ENCODE data around the gene PRKCZ. TPM values are rescaled to one million over a fixed set of nuclear protein-coding genes. Genes with fewer than 3 reads are reported as not detected.

The PRKCZ gene
- total and polyA plus RNA-seq, 9 of the 15 experiments (the other 6 are each of a cell fraction or from before 2014, with no cell fraction given), result 0.07 to 3.1 (median 1.3) TPM

DNA sequence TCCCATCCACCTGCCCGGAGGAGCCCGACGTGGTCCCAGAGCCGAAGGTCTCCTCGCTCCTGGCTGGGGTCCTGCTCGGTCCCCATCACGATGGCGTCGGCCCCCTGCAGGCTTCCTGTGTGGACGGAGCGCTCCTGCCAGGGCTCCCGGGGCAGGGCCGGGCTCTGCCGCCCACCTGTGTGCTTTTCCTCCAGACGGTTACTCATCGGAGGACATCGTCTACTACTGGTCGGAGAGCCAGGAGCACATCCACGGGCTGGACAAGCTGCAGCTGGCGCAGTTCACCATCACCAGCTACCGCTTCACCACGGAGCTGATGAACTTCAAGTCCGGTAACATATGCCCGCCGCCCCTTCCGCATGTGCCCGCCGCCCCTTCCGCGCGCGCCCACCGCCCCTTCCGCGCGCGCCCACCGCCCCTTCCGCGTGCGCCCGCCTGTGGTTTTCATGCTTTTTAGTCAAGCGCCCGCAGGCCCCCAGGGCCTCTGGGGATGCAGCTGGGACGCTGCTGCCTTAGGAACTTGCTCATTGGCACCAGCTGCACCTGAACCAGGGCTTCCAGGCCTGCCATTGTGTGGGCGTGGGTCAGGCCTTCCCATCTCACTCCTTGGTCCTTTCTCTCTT, 22.1 kb upstream of the PRKCZ start:
- Histone ChIP-seq H3K4me1 (replicated peaks in 1 of 2; ENCODE audit: control insufficient read depth in 2 of 2, insufficient read depth in 2 of 2, low read length in 2 of 2) (peaks cover 0 to 37% of the 10 kb centered on the region in 2 experiments; a peak in 2 of 5 replicates), H3K27ac (ENCODE audit: extremely low read depth, low read depth, low read length) (no peak overlapping the region), H3K79me2 (ENCODE audit: control insufficient read depth, insufficient read depth, low read length) (no peaks in the 10 kb centered on the region), H3K9me3 (replicated peaks; ENCODE audit: control insufficient read depth, insufficient read depth, low read depth, low read length) (no peaks in the 10 kb centered on the region), H3K9me1 (ENCODE audit: control insufficient read depth, insufficient read depth, low read length) (no peaks in the 10 kb centered on the region), H2AFZ (ENCODE audit: low read depth, low read length) (no peak overlapping the region), H3K36me3 (ENCODE audit: control insufficient read depth, insufficient read depth, low read length) (no peaks in the 10 kb centered on the region), H3K27me3 (ENCODE audit: control insufficient read depth in 2 of 2, insufficient read depth in 2 of 2, low read length in 2 of 2) (peaks cover 74 to 100% of the 10 kb centered on the region in 2 experiments), H3K4me2 (ENCODE audit: insufficient read depth, low read length) (no peak overlapping the region), H4K20me1 (replicated peaks; ENCODE audit: control insufficient read depth, insufficient read depth, low read length) (peaks cover 17% of the 10 kb centered on the region), H3K4me3 (no peak overlapping the region), H3K9ac (ENCODE audit: insufficient read depth in 1 of 2, low read depth in 2 of 2, low read length in 2 of 2) (no peak overlapping the region)
- CTCF ChIA-PET (ENCODE audit: low intra/inter-chr PET ratio), result no interaction called here
- in situ Hi-C loops (cut with MboI), result no loop called here
- ATAC-seq, result no peak
- 7% methylated on average over 45 of the region's 46 CpGs for WGBS (ENCODE audit: insufficient coverage, low coverage, missing lambda C conversion rate)
- intact Hi-C loops (cut with micrococcal nuclease), result no loop called here
- no peak for DNase-seq (ENCODE audit: extremely low read depth in 1 of 4, low spot score in 3 of 4)
- FAIRE-seq, result no peak
- POLR2A ChIA-PET, result interaction anchor here (0.7 to 1.8 kb wide), 2 partner anchors 13 to 121 kb away, joined by 3 to 5 read pairs; no protein-coding TSS in a partner anchor
- BruUV-seq (replicated peaks), result no TSS peak
- TF ChIP-seq RHOXF2B (CRISPR knock-in tag; conservative IDR thresholded peaks at IDR 0.05) (no peak), CBFB (CRISPR knock-in tag; IDR thresholded peaks at IDR 0.05) (no peak), CC2D1A (IDR thresholded peaks at IDR 0.05) (no peak), RUNX1 (IDR thresholded peaks at IDR 0.05; ENCODE audit: low read depth) (no peak), POU5F1 (IDR thresholded peaks at IDR 0.05; ENCODE audit: borderline replicate concordance, low read depth, low read length, partially characterized antibody) (no peak), ZNF695 (CRISPR knock-in tag; IDR thresholded peaks at IDR 0.05) (no peak), NFATC3 (IDR thresholded peaks at IDR 0.05) (no peak), TGIF2 (CRISPR knock-in tag; IDR thresholded peaks at IDR 0.05) (no peak)
- TF ChIP-seq, protein P1, sequence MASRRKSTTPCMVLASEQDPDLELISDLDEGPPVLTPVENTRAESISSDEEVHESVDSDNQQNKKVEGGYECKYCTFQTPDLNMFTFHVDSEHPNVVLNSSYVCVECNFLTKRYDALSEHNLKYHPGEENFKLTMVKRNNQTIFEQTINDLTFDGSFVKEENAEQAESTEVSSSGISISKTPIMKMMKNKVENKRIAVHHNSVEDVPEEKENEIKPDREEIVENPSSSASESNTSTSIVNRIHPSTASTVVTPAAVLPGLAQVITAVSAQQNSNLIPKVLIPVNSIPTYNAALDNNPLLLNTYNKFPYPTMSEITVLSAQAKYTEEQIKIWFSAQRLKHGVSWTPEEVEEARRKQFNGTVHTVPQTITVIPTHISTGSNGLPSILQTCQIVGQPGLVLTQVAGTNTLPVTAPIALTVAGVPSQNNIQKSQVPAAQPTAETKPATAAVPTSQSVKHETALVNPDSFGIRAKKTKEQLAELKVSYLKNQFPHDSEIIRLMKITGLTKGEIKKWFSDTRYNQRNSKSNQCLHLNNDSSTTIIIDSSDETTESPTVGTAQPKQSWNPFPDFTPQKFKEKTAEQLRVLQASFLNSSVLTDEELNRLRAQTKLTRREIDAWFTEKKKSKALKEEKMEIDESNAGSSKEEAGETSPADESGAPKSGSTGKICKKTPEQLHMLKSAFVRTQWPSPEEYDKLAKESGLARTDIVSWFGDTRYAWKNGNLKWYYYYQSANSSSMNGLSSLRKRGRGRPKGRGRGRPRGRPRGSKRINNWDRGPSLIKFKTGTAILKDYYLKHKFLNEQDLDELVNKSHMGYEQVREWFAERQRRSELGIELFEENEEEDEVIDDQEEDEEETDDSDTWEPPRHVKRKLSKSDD (conservative IDR thresholded peaks at IDR 0.05; ENCODE audit: low read length), result no peak
- TF ChIP-seq, protein P2, sequence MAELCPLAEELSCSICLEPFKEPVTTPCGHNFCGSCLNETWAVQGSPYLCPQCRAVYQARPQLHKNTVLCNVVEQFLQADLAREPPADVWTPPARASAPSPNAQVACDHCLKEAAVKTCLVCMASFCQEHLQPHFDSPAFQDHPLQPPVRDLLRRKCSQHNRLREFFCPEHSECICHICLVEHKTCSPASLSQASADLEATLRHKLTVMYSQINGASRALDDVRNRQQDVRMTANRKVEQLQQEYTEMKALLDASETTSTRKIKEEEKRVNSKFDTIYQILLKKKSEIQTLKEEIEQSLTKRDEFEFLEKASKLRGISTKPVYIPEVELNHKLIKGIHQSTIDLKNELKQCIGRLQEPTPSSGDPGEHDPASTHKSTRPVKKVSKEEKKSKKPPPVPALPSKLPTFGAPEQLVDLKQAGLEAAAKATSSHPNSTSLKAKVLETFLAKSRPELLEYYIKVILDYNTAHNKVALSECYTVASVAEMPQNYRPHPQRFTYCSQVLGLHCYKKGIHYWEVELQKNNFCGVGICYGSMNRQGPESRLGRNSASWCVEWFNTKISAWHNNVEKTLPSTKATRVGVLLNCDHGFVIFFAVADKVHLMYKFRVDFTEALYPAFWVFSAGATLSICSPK (IDR thresholded peaks at IDR 0.05; ENCODE audit: borderline replicate concordance), result no peak
- TF ChIP-seq, protein P3, sequence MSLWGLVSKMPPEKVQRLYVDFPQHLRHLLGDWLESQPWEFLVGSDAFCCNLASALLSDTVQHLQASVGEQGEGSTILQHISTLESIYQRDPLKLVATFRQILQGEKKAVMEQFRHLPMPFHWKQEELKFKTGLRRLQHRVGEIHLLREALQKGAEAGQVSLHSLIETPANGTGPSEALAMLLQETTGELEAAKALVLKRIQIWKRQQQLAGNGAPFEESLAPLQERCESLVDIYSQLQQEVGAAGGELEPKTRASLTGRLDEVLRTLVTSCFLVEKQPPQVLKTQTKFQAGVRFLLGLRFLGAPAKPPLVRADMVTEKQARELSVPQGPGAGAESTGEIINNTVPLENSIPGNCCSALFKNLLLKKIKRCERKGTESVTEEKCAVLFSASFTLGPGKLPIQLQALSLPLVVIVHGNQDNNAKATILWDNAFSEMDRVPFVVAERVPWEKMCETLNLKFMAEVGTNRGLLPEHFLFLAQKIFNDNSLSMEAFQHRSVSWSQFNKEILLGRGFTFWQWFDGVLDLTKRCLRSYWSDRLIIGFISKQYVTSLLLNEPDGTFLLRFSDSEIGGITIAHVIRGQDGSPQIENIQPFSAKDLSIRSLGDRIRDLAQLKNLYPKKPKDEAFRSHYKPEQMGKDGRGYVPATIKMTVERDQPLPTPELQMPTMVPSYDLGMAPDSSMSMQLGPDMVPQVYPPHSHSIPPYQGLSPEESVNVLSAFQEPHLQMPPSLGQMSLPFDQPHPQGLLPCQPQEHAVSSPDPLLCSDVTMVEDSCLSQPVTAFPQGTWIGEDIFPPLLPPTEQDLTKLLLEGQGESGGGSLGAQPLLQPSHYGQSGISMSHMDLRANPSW (CRISPR knock-in tag; IDR thresholded peaks at IDR 0.05), result no peak
- TF ChIP-seq, protein P4, sequence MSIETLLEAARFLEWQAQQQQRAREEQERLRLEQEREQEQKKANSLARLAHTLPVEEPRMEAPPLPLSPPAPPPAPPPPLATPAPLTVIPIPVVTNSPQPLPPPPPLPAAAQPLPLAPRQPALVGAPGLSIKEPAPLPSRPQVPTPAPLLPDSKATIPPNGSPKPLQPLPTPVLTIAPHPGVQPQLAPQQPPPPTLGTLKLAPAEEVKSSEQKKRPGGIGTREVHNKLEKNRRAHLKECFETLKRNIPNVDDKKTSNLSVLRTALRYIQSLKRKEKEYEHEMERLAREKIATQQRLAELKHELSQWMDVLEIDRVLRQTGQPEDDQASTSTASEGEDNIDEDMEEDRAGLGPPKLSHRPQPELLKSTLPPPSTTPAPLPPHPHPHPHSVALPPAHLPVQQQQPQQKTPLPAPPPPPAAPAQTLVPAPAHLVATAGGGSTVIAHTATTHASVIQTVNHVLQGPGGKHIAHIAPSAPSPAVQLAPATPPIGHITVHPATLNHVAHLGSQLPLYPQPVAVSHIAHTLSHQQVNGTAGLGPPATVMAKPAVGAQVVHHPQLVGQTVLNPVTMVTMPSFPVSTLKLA (conservative IDR thresholded peaks at IDR 0.05), result no peak
